Stimulated activated CD4-positive, alpha-beta T cell treated with anti-CD3 and anti-CD28 coated beads, Interleukin-12 subunit alpha, Interleukin-12 subunit beta, amount 100 ng/mL, for 4 hours (primary cell): Measurements from ENCODE around the gene LARP7.
A peak's percentile ranks its signal among the peaks of the same experiment; 100 is the strongest.
"Not testable (repeated sequence)": the region's sequence is repeated elsewhere in the genome, so short reads cannot be mapped to it uniquely, and the experiment has no call there.

Experiments
- DNase-seq: peaks from one replicate; pipeline ENCODE4 v3.0.0-alpha.2; 2020

The LARP7 gene

DNA sequence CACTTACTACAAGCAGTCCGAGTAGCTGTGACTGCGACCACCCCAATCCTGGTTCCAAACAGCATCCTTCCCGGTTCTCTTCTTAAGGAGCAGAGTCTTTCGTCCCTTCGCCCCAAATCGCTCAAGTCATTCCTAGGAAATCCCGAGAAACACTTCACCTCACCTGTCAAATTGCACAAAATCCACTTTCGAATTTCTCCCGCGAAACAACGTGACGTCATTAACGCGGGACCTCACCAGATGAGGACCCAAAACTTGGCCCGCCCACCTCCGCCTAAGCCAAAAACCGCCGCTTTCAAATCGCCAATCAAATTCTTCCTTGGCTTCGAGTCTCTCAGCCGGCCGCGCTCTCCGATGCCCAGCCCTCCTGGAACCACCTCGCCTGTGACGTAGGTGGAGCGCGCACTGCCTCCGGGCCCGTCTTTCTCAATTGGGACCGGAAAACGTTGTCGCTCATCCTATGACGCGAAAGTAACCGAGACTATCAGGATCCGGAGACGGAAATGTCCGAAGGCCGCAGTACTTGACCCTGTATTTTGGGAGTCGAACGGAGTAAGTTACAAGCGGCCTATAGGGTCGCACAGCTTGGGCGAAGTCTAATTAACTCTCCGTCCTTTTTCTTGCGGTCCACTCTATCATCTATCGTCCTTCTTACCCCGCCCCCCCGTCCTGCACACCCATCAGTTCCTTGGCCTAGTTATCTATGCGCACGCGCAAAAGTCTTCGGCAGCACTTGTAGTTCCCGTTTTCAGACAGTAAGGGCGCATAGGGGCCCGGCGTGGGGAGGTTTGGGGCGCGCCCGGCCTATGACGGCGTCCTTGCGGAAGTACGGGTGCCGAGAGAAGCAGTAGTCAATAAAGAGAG, at the start of gene LARP7, which contains the start of gene ZGRF1:
Gene LARP7, plus strand, starts transcription at position 456 of the 864 bp plus-strand sequence. CDS start 7,527 bp downstream, outside the sequence.
Gene ZGRF1, minus strand, starts transcription at position 222 of the 864 bp plus-strand sequence. CDS start 3,733 bp downstream, outside the sequence.
- peak; percentile 93 for DNase-seq

DNA sequence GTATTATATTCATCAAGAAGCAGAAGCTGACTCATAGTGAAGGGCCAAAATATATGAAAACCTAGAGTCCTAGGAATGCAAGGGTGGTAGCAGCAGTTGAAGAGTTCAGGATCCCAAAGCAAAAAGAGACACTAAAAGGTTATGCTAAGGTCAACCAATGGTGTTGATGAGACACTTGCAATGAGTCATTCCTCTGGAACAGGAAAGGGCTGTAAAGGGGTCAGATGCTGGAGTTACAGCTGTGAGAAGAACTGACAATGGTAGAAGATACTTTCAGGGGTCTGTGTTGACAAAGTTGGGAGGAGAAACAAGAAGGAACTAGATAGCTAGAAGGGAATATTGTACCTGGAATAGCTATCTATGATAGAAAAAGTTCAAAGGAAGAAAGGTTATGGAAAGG, 47.7 kb upstream of the LARP7 start:
- DNase-seq: no peak

- no peak for DNase-seq
Observed at GRCh38 chr4:112591593-112591992, 45.4 kb upstream of the LARP7 start.

DNA sequence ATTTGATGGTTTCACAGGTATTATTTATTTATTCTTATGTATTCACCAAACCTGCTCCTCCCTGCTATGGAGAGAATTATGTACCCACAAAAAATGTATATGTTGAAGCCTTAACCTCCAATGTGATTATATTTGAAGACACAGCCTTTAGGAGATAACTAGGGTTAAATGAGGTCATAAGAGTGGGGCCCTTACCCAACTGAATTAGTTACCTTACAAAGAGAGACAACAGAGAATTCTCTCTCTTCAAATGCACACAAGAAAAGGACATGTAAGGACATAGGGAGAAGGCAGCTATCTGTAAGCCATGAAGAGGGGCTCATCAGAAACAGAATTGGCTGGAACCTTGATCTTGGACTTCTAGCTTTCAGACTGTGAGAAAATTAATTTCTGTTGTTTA, 44.2 kb upstream of the LARP7 start:
- no peak for DNase-seq

DNA sequence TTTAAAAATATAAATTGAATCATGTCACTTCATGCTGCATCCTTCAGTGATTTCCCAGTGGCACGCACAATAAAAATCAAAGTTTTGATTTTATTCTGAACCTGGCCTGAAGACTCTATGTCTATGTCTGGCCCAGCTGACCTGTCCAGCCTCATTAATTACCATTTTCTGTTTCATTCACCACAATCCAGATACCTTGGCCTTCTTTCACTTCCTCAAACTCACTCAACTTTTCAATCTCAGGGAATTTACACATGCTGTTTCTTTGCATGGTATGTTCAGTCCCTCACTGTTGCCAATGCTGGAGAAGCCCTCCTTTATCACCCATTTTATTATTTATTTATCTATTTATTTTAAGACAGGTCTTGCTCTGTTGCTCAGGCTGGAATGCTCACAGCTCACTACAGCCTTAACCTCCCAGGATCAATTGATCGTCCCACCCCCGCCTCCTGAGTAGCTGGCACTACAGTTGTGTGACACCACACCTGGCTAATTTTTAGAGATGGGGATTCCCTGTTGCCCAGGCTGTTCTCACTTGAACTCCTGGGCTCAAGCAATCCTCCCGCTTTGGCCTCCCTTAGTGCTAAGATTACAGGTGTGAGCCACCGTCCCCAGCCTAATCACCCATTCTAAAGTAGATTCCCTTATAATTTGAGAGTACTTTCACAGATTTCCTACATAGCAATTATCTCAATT, 43.4 kb upstream of the LARP7 start:
- no peak for DNase-seq

DNA sequence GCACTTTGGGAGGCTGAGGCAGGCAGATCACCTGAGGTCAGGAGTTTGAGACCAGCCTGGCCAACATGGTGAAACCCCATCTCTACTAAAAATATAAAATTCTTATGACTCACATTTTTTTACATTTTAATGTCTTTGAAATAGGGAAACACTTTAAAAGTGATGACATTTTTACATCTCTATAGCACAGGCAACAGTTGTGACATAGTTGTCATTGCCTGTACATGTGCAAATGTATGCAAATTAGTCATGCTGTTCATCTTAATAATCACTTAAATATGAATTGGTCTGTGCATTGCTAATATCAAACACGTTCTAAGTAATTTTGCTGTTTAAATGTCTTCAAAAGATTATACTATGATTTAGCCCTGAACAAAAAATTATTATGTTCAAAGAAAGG, 42.0 kb upstream of the LARP7 start:
- DNase-seq: no peak

GRCh38 chr4:112604589-112604988, 32.4 kb upstream of the LARP7 start:
- peak; percentile 6 for DNase-seq

DNA sequence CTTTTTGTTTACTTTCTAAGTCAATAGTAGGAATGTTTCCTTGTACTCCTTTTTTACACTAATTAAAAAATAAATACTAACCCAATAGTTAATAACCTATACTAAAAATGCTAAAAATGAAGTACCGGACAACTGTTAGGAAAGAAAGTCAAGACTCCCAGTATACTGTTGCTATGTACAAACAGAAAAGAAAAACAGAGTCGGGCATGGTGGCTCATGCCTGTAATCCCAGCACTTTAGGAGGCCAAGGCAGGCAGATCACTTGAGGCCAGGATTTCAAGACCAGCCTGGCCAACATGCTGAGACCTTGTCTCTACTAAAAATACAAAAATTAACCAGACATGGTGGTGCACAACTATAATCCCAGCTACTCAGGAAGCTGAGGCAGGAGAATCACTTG, 24.1 kb upstream of the LARP7 start:
- DNase-seq: not testable (repeated sequence)

- no peak for DNase-seq
Observed at GRCh38 chr4:112616984-112617383, 20.0 kb upstream of the LARP7 start.

- DNase-seq: no peak
Observed at GRCh38 chr4:112626228-112626627, 10.7 kb upstream of the LARP7 start.

GRCh38 chr4:112633477-112634235, 3.3 kb upstream of the LARP7 start:
- DNase-seq: no peak

- DNase-seq: no peak
Observed at GRCh38 chr4:112637552-112637866, 566 bp downstream of the LARP7 start.

DNA sequence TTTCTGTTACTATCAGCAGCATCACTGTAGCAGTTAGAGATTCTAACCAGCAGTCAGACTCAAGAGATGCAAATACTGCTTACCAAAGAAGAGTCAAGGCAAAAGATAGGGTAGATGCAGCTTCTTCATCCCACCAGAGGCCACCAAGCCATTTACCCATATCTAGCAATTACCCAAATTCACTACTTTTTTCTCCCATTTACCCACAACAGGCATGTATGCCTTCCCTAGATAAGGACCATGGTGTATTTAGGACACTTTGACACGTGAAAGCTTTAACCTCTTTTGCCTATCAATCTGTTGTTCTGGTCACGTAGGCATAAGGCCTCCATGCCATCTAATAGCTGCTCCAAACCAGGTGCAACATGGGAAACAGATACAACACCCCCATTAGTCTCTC, 5.6 kb downstream of the LARP7 start:
- no peak for DNase-seq

DNA sequence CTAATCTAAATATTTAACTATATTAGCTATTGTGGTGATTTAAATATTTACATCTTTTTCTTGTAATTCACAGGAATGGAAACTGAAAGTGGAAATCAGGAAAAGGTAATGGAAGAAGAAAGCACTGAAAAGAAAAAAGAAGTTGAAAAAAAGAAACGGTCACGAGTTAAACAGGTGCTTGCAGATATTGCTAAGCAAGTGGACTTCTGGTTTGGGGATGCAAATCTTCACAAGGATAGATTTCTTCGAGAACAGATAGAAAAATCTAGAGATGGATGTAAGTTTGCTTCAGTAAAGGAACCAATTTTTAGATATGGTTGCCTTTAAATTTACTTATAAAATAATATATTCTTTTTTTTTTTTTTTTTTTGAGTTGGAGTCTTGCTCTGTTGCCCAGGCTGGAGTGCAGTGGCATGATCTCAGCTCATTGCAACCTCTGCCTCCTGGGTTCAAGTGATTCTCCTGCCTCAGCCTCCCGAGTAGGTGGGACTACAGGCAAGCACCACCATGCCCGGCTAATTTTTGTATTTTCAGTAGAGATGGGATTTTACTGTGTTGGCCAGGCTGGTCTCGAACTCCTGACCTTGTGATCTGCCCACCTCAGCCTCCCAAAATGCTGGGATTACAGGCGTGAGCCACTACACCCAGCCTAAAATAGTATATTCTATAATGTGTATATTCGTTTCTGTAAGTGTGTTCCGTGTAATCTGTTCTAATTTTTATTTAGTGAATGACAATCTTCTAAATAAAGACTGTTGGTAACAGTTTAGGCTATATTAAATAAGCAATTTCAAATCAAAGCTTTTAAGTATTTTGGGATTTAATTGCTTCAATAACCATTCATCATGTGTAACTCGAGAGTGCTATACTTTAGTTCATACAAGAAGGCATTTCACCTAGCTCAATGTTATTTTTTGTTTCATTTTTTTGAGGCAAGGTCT, 7.9 kb downstream of the LARP7 start:
- DNase-seq: not testable (repeated sequence)

GRCh38 chr4:112645541-112646329, 8.8 kb downstream of the LARP7 start:
- no peak for DNase-seq

DNA sequence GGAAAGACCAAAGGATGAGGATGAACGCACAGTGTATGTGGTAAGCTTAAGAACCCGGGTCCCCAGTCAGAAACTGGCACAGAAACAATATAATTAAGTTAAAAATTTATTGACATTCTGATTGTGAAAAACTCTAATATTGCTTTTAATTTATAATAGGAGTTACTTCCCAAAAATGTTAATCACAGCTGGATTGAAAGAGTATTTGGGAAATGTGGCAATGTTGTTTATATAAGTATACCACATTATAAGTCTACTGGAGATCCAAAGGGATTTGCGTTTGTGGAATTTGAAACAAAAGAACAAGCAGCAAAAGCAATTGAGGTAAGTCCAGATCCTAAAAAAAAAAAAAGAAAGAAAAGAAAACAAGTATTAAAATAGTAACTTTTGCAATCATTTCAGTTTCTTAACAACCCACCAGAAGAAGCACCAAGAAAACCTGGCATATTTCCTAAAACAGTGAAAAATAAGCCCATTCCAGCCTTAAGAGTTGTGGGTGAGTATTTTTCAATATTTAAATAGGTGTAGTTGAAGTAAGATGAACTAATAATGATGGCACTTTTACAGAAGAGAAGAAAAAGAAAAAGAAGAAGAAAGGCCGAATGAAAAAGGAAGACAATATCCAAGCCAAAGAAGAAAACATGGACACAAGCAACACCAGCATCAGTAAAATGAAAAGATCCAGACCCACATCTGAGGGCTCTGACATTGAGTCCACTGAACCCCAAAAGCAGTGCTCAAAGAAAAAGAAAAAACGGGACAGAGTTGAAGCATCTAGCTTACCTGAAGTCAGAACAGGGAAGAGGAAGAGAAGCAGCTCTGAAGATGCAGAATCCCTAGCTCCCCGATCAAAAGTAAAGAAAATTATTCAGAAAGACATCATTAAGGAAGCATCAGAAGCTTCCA, 9.9 kb downstream of the LARP7 start:
- no peak for DNase-seq

DNA sequence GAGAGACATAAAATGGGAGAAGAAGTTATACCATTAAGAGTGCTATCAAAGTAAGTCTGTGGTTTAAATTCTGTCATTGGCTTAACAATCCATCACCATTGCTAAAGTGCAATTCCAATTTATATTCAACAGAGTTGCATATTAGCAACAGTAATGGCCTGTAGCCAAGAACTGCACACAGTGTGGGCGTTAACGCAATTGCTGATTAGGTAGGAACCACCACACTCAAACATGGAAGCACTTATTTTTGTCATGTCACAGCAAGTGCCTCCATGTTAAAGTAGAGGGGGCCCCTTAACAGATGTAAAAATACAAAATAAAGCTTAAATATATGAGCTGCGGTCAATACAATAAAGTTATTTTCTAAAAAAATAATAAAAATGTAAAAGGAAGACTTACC, 10.8 kb downstream of the LARP7 start:
- no peak for DNase-seq

DNA sequence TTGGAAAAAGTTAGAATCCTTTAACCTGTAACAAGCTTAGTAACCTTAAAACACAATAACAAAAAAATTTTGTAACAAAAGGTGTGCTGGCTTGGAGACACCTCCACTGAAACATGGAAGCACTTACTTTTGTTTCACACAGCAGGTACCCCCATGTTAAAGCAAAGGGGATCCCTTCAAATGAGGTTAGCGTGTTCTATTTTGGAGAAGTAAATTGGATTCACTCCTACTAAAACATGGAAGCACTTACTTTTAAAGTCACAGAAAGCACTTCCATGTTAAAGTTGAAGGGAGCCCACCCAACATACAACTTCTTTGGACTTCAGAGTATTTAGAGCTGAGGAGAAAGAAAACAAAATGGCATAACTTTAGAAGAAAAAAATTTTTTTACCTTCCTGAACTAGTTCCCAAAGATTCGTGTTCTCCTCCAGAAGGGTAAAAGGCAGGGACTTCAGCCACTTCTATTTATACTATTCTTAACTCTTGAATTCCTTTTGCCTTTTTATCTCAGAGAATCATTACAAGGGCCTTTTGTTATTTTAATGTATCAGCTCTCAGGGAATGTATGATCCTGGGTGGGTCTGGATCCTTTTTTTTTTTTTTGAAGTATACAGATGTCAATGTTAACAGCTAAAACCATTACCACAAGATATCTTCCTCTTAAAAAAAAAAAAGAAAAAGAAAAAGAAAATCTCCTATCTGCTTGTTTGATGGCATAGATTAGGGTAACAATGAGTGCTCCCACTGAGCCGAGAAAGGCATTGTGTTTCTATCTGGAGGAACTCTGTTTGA, 11.5 kb downstream of the LARP7 start:
- no peak for DNase-seq

- DNase-seq: no peak
Observed at GRCh38 chr4:112649055-112649408, 12.1 kb downstream of the LARP7 start.

DNA sequence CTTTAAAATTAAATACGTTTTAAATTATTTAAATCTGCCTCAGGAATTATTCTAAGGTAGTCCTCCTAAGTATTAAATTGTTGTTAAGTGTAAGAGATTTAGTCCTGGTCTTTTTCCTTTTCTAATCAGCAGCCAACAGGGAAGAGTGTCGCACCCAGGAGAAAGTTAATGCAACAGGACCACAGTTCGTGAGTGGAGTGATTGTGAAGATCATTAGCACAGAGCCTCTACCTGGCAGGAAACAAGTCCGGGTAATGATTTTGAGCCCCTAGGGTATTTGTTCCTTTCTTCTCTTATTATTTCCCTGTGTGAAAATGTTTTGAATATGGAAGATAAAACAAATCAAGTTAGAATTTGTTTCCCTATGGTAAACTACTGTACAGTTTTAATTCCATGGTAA, 13.4 kb downstream of the LARP7 start:
- no peak for DNase-seq
